GM19240 (cell line): Measurements from ENCODE around the gene ANO2.

ENCODE experiments used
- DNase-seq: peaks from one replicate; pipeline ENCODE4 v3.0.0; 2011; ENCODE audit warnings: low spot score; ENCODE audit not compliant: insufficient read length

ANO2 gene

GRCh38 chr12:5586201-5586600 lies 358.9 kb downstream of the ANO2 start:
- DNase-seq = no peak

GRCh38 chr12:5585178-5585577 lies 359.9 kb downstream of the ANO2 start:
- DNase-seq = no peak

GRCh38 chr12:5584412-5585175 lies 360.5 kb downstream of the ANO2 start:
- DNase-seq = no peak

- DNase-seq = no peak
Measured at GRCh38 chr12:5582541-5582940, 362.5 kb downstream of the ANO2 start.

GRCh38 chr12:5582018-5582417 lies 363.0 kb downstream of the ANO2 start:
- no peak for DNase-seq

- no peak for DNase-seq
Measured at GRCh38 chr12:5581616-5582015, 363.4 kb downstream of the ANO2 start.

GRCh38 chr12:5581019-5581418 lies 364.0 kb downstream of the ANO2 start:
- DNase-seq = no peak

- DNase-seq = no peak
Measured at GRCh38 chr12:5578775-5579174, 366.3 kb downstream of the ANO2 start.

- DNase-seq = no peak
Measured at GRCh38 chr12:5577741-5578140, 367.3 kb downstream of the ANO2 start.

GRCh38 chr12:5577211-5577612 lies 367.8 kb downstream of the ANO2 start:
- no peak for DNase-seq

- DNase-seq = no peak
Measured at GRCh38 chr12:5575987-5576386, 369.1 kb downstream of the ANO2 start.

GRCh38 chr12:5575232-5575631 lies 369.8 kb downstream of the ANO2 start:
- DNase-seq = no peak

GRCh38 chr12:5573390-5573789 lies 371.7 kb downstream of the ANO2 start:
- DNase-seq = no peak

- no peak for DNase-seq
Measured at GRCh38 chr12:5571115-5571514, 373.9 kb downstream of the ANO2 start.

- DNase-seq = no peak
Measured at GRCh38 chr12:5570416-5570815, 374.6 kb downstream of the ANO2 start.

GRCh38 chr12:5568325-5568981 lies 376.6 kb downstream of the ANO2 start:
- DNase-seq = no peak

GRCh38 chr12:5567016-5567725 lies 377.9 kb downstream of the ANO2 start:
- DNase-seq = no peak

GRCh38 chr12:5565933-5566599 lies 379.0 kb downstream of the ANO2 start:
- DNase-seq = no peak

- DNase-seq = no peak
Measured at GRCh38 chr12:5562581-5562980, 382.5 kb downstream of the ANO2 start.

GRCh38 chr12:5561846-5562245 lies 383.2 kb downstream of the ANO2 start:
- no peak for DNase-seq

GRCh38 chr12:5561057-5561456 lies 384.0 kb downstream of the ANO2 start:
- no peak for DNase-seq

- DNase-seq = no peak
Measured at GRCh38 chr12:5560265-5560664, 384.8 kb downstream of the ANO2 start.
